ENCODE results near the gene AKNAD1. TPM values are rescaled to one million over a fixed set of nuclear protein-coding genes. Genes with fewer than 3 reads are reported as not detected.
A peak's percentile ranks its signal among the peaks of the same experiment; 100 is the strongest.

Gene AKNAD1
- total and polyA plus RNA-seq, 2 of the 4 experiments (the other 2 are of a cell fraction), result 0.07 to 0.18 TPM

DNA sequence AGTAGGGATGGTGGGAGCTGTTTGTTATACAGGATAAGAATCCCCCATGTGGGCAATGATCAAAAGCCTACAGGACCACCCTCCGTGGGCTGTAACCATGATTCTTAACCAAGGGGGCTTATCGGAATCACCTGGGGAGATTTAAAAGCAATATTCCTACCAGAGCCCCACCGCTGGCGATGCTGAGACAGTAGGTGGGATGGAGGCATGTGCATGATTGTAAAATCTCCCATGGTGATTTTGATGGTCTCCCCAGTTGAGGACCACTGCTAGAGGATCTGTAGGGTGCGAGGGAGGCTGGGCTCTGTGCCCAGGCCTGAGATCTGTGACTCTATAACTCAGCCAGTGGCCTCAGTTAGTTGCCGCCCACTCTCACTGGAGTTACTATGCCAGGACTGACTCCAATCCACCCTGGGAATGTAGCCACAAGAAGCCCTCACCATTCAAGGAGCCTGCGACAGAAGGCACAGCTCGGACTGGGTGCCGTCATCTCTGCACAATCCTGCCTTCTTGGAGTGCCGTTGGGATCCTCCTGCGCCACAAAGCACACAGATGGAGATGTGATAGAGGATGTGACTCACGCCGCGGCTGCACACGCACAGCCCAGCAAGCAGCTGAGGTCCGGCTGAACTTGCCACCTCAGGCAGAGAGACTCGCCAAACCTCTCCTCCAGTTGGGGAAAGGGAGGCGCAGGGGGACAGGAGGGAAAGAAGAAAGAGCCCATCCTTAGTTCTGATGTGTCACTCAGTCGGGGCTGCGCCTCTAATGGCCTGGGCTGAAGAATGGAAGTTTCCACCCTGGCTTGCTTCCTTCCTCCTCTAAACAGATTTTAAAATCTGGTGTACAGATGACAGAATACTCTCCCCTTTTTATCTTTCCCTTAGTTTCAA is 26.5 kb downstream of the AKNAD1 start:
- Histone ChIP-seq H2BK5ac (ENCODE audit: low read depth, low read length, poor library complexity, severe bottlenecking) (peak overlapping the region; percentile 92), H3K9me1 (ENCODE audit: insufficient read depth, low read length) (peaks cover 12% of the 10 kb centered on the region; the same call in 1 of the 2 replicates), H3K4me1 (ENCODE audit: control insufficient read depth, insufficient read depth, low read length) (peaks cover 18% of the 10 kb centered on the region), H3K9ac (ENCODE audit: low read depth, low read length) (peak overlapping the region; percentile 26), H2AK5ac (ENCODE audit: low read depth, low read length) (peak overlapping the region; percentile 84), H2AFZ (replicated peaks; ENCODE audit: low read length, poor library complexity) (peak overlapping the region; percentile 91), H3K4me2 (ENCODE audit: low read depth, low read length) (peak overlapping the region; percentile 76), H2BK20ac (ENCODE audit: low read depth, low read length) (peak overlapping the region; percentile 93), H3K27ac (ENCODE audit: insufficient read depth, low read length) (peak overlapping the region; percentile 82), H2BK15ac (ENCODE audit: low read depth, low read length) (peak overlapping the region; percentile 40; the same call in 1 of the 3 replicates), H3K14ac (replicated peaks; ENCODE audit: low read depth, low read length) (peak overlapping the region; percentile 83), H3K4ac (ENCODE audit: low read depth, low read length) (peak overlapping the region; percentile 95), H3K36me3 (ENCODE audit: control insufficient read depth, insufficient read depth, low read length) (no peaks in the 10 kb centered on the region), H3K56ac (ENCODE audit: extremely low read depth, insufficient read depth, low read length) (peak overlapping the region; percentile 80), H2BK120ac (ENCODE audit: low read depth, low read length) (peak overlapping the region; percentile 94), H4K8ac (ENCODE audit: low read depth in 2 of 2, low read length in 2 of 2) (peak overlapping the region; percentile 16 to 88; a peak in 2 of 4 replicates), H3K4me3 (ENCODE audit: insufficient read depth, low read depth, low read length) (peak overlapping the region; percentile 15; the same call in 1 of the 2 replicates), H3K9me3 (ENCODE audit: control insufficient read depth, insufficient read depth, low read length) (no peaks in the 10 kb centered on the region), H3K27me3 (ENCODE audit: control insufficient read depth, insufficient read depth, low read length) (no peaks in the 10 kb centered on the region), H2AK9ac (replicated peaks; ENCODE audit: low read depth, low read length, poor library complexity) (peak overlapping the region; percentile 89), H3K18ac (ENCODE audit: low read depth, low read length) (peak overlapping the region; percentile 68), H4K5ac (ENCODE audit: low read depth, low read length) (peak overlapping the region; percentile 8), H3K23ac (ENCODE audit: low read depth, low read length) (peak overlapping the region; percentile 88), H4K91ac (ENCODE audit: insufficient read depth, low read depth, low read length) (peak overlapping the region; percentile 75), H4K20me1 (ENCODE audit: insufficient read depth, low read length) (no peaks in the 10 kb centered on the region), H3K79me1 (ENCODE audit: low read depth in 1 of 2, low read length in 2 of 2) (peaks cover 0 to 4% of the 10 kb centered on the region in 2 experiments; a peak in 1 of 4 replicates)
- BruUV-seq (replicated peaks), result no TSS peak
- DNase-seq, result peak; percentile 99
- CTCF ChIA-PET, result interaction anchor here (1.0 to 2.8 kb wide), 5 partner anchors 18 to 182 kb away, joined by 3 to 23 read pairs (median 3); no protein-coding TSS in a partner anchor
- TF ChIP-seq, protein P1, sequence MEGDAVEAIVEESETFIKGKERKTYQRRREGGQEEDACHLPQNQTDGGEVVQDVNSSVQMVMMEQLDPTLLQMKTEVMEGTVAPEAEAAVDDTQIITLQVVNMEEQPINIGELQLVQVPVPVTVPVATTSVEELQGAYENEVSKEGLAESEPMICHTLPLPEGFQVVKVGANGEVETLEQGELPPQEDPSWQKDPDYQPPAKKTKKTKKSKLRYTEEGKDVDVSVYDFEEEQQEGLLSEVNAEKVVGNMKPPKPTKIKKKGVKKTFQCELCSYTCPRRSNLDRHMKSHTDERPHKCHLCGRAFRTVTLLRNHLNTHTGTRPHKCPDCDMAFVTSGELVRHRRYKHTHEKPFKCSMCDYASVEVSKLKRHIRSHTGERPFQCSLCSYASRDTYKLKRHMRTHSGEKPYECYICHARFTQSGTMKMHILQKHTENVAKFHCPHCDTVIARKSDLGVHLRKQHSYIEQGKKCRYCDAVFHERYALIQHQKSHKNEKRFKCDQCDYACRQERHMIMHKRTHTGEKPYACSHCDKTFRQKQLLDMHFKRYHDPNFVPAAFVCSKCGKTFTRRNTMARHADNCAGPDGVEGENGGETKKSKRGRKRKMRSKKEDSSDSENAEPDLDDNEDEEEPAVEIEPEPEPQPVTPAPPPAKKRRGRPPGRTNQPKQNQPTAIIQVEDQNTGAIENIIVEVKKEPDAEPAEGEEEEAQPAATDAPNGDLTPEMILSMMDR (conservative IDR thresholded peaks at IDR 0.05; ENCODE audit: low read depth, low read length), result no peak
- TF ChIP-seq FOS (IDR thresholded peaks at IDR 0.05; ENCODE audit: low read depth, low read length), result peak; percentile 93
- peak; percentile 29; the same call in 1 of the 2 replicates for TF ChIP-seq MAZ (IDR thresholded peaks at IDR 0.05; ENCODE audit: borderline replicate concordance, low read depth, low read length)
- peak; percentile 96 for TF ChIP-seq RCOR1 (IDR thresholded peaks at IDR 0.05; ENCODE audit: insufficient replicate concordance, low read length)
- no peak for TF ChIP-seq CHD1 (IDR thresholded peaks at IDR 0.05; ENCODE audit: low read depth, low read length)
- no peak for TF ChIP-seq RAD21 (IDR thresholded peaks at IDR 0.05; ENCODE audit: low read length)
- TF ChIP-seq CEBPB (IDR thresholded peaks at IDR 0.05; ENCODE audit: low read depth, low read length), result peak; percentile 26; the same call in 1 of the 2 replicates
- TF ChIP-seq MXI1 (IDR thresholded peaks at IDR 0.05; ENCODE audit: borderline replicate concordance, low read depth, low read length), result peak; percentile 55; the same call in 1 of the 2 replicates
- peak; percentile 90 for TF ChIP-seq POLR2A (IDR thresholded peaks at IDR 0.05; ENCODE audit: low read depth, low read length)
- TF ChIP-seq BHLHE40 (IDR thresholded peaks at IDR 0.05; ENCODE audit: low read depth, low read length), result peak; percentile 83
- peak; percentile 90 for ATAC-seq (ENCODE audit: low read depth)
- POLR2A ChIA-PET (ENCODE audit: unreplicated experiment), result interaction anchor here (1.2 kb wide), 1 partner anchor 14 kb away, joined by 3 read pairs; no protein-coding TSS in a partner anchor
- intact Hi-C loops (cut with micrococcal nuclease), result no loop called here
- in situ Hi-C loops (cut with MboI; ENCODE audit: low sequenced_read_pairs), result loop anchor here (5.0 kb wide), 1 partner anchor 62 kb away; no protein-coding TSS in a partner anchor
- WGBS, 2 experiments (ENCODE audit: extremely low coverage in 2 of 2, insufficient read length in 1 of 2), result 83% methylated on average over 1 of the region's 20 CpGs; no CpG with 5 or more reads in 1 of the 2 experiments
- dilution Hi-C loops (cut with HindIII; ENCODE audit: low sequenced_read_pairs, unreplicated experiment), result no loop called here

Measured in IMR-90 (cell line).